LNCaP clone FGC (cell line): Measurements from ENCODE around the gene MTARC1.

Experiments
- DNase-seq: peaks from one replicate; pipeline ENCODE4 v3.0.0-alpha.2; 2011; ENCODE audit warnings: low read depth
- H3K4me3 ChIP-seq: 2 replicates; pipeline ENCODE4 v1.5.1; 2011; ENCODE audit warnings: mild to moderate bottlenecking, low read depth, low read length, control low read depth
- CTCF ChIP-seq: IDR thresholded peaks from 2 replicates; pipeline ENCODE4 v1.5.1; 2012; ENCODE audit warnings: mild to moderate bottlenecking; ENCODE audit not compliant: control insufficient read depth, insufficient read depth; ENCODE audit errors: extremely low read depth

The MTARC1 gene

DNA sequence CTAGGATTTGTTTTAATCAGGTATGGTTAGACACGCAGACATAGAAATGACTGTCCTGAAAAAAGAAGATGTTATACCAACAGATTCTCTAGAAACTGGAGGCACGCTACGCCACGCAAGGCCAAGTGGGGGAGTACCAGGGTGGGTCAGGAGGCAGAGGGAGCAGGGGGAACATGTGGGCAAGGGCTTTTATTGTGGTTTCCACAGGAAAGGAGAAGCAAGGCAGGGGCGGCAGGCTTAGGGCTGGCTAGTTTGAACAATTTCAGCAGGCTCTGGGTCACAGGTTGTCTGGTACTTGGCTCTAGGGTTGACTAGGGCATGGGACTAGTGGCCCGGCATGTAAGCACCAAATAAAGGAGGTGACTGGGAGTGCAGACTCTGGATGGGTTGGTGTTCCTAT, 31.4 kb upstream of the MTARC1 start:
- H3K4me3 ChIP-seq = no peak overlapping the region
- TF ChIP-seq CTCF = no peak
- DNase-seq = no peak

DNA sequence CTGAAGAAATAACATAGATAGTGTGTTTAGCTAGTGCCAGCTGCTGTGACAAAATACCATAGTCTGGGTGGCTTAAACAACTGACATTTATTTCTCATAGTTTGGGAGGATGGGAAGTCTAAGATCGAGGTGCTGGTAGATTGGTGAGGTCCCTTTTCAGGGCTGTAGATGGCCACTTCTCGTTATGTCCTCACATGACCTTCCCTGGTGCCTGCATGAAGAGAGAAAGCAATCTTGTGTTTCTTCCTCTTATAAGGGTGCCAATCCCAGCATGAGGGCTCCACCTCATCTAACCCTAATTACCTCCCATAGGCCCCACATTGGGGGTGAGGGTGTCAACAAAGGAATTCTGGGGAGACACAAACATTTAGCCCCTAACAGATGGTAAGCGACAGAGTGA, 29.3 kb upstream of the MTARC1 start:
- TF ChIP-seq CTCF = no peak
- DNase-seq = no peak

DNA sequence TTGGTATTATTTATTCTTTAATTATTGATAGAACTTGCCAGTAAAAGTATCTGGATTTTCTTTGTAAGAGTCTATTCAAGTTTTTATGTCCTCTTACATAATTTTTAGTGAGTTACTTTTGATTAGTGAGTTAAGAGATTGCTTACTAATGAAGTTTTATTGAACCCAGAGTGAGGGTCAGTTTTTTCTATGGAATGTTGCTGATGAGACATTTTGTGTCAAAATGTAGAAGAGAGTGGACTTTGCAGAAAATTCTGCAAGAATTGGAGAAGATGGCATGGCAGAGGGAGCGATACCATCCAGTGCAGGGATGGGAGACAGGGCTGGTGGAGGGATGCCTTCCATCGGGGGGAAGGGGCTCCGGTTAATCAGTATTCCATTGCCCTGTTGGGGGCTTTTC, 27.6 kb upstream of the MTARC1 start:
- TF ChIP-seq CTCF = no peak
- no peak overlapping the region for H3K4me3 ChIP-seq
- no peak for DNase-seq

More for the DNA sequence above, 29.3 kb upstream of the MTARC1 start:
- H3K4me3 ChIP-seq = no peak overlapping the region

- no peak for TF ChIP-seq CTCF
- no peak overlapping the region for H3K4me3 ChIP-seq
Measured at GRCh38 chr1:220761688-220762427, 24.9 kb upstream of the MTARC1 start.

DNA sequence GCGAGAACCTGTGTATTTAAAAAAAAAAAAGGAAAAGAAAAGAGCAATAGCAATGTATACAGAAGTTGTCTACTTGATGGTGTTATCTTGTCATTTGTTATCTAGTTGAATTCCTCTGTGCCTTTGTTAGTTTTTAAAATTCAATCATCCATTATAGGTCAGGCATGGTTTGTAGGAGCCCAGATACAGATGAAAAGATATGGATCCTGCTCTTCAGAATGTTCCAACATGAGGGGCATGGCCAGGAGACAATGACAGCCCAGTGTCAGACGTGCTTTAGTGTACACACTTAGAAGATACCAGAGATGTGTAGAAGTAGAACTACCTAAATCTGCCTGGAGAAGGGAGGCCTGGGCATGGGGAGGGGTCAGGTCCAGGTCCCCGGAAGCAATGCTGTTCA, 22.0 kb upstream of the MTARC1 start:
- no peak for DNase-seq
- no peak overlapping the region for H3K4me3 ChIP-seq
- no peak for TF ChIP-seq CTCF

More at GRCh38 chr1:220761688-220762427, 24.9 kb upstream of the MTARC1 start:
- DNase-seq = no peak

DNA sequence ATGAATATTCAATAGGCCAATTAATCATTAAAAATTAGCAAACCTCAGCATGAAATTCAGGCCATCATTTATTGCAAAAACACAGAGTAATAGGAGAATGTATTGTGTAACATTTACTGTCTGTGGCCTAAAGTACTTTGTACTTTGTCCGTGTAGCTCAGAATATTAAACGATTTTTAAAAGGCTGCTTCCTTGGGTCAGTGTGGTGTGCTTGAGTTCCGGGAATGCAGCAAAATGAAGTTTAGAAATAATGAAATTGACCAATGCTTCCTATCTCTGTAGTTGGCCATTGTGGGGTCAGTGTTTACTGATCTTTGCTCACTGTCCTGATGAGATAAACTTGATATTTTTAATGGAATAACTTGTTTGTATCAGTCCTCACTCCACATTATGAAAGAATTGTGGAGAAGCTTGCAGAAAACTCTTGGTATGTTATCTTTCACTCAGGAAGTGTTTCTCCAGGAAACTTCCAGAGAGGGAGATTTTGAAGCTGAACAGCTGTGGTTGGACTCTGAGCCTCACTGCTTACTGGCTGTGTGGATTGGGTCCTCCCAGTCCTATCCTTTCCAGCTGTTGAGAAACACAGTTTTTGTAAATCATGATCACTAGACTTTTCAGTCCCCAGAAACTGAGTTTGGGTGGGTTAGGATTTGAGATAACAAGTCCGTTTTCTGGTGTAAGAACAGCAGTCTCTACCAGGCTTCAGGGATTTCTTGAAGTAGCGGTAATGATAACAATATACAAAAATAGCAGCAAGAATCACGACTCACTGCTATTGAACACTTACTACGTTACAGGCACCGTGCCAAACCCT, 19.2 kb upstream of the MTARC1 start:
- no peak for DNase-seq
- no peak for TF ChIP-seq CTCF
- no peak overlapping the region for H3K4me3 ChIP-seq
